Prostate gland (tissue), 2 donors: ENCODE measurements around the gene ACVR1C. TPM values are rescaled to one million over a fixed set of nuclear protein-coding genes. Genes with fewer than 3 reads are reported as not detected.

Experiments used
- DNase-seq: peaks from one replicate; pipeline ENCODE4 v3.0.0-alpha.2; 2019; ENCODE audit warnings: low spot score
- H3K27ac ChIP-seq, 2 donors: fragments of 200-600 bp; sonication (generic); 2 replicates each; pipeline ENCODE4 v1.5.1; 2017 to 2019
- H3K27me3 ChIP-seq: fragments of 200-600 bp; sonication (generic); replicated peaks from 2 replicates; pipeline ENCODE4 v1.5.1; 2019; ENCODE audit not compliant: insufficient read depth
- H3K36me3 ChIP-seq, 2 donors: fragments of 200-600 bp; sonication (generic); 1 replicate in 1 of 2; 2 replicates in 1 of 2; pipeline versions ENCODE4 v1.5.1 to v1.8.1; 2017 to 2019
- H3K4me1 ChIP-seq: fragments of 200-600 bp; sonication (generic); replicated peaks from 2 replicates; pipeline ENCODE4 v1.5.1; 2019
- H3K4me3 ChIP-seq, 2 donors: fragments of 200-600 bp; sonication (generic); 2 replicates each; pipeline ENCODE4 v1.5.1; 2017 to 2019
- H3K9me3 ChIP-seq: fragments of 200-600 bp; sonication (generic); 2 replicates; pipeline ENCODE4 v1.5.1; 2017
- CTCF ChIP-seq, 4 experiments: fragments of 200-600 bp in 2 of 4; fragments of 450-650 bp in 2 of 4; sonication (generic) in 2 of 4; IDR thresholded peaks; 1 replicate in 3 of 4; 2 replicates in 1 of 4; pipeline ENCODE4 v1.5.1; 2016 to 2019; ENCODE audit warnings: antibody characterized with exemption in 4 of 4, mild to moderate bottlenecking in 2 of 4, moderate library complexity in 2 of 4
- POLR2A ChIP-seq: fragments of 450-650 bp; IDR thresholded peaks from one replicate; pipeline ENCODE4 v1.6.1; 2016; ENCODE audit warnings: antibody characterized with exemption, mild to moderate bottlenecking
- POLR2AphosphoS5 ChIP-seq: sonication (generic); formaldehyde crosslinking; IDR thresholded peaks from one replicate; pipeline ENCODE4 v1.6.1; 2017; ENCODE audit warnings: antibody characterized with exemption
- intact Hi-C: fragments of 100-400 bp; cut with DNase I; formaldehyde crosslinking; loops from one replicate; pipeline ENCODE4 v1.14.2; 2022
- total RNA-seq, 2 donors: library from RNA; depleted of rRNA; stranded (reverse); fragments of >200 nt; gene quantifications; one replicate each; pipeline ENCODE4 v1.1.0, GENCODE V29; 2016

The ACVR1C gene
- total RNA-seq, 2 donors from 2014 or later = 0.09 to 2.0 TPM

- Histone ChIP-seq H3K4me1 (no peaks in the 10 kb centered on the region), H3K27me3 (no peaks in the 10 kb centered on the region), H3K36me3 (no peaks in the 10 kb centered on the region), H3K27ac (no peak overlapping the region), H3K4me3 (no peak overlapping the region), H3K9me3 (no peaks in the 10 kb centered on the region)
- intact Hi-C loops = no loop called here
- TF ChIP-seq CTCF (IDR thresholded peaks at IDR 0.05) = no peak
- no peak for TF ChIP-seq POLR2A
- no peak for TF ChIP-seq POLR2AphosphoS5
- no peak for DNase-seq
Observed at GRCh38 chr2:157476953-157477709, 151.5 kb downstream of the ACVR1C start.

Other genes starting within 250 kb of the ACVR1C start
- gene CYTIP, start 184.8 kb downstream of the ACVR1C start, total RNA-seq = 1 to 10 TPM; 3.3 to 7.4 TPM
- gene ACVR1, start 247.5 kb upstream of the ACVR1C start, total RNA-seq = 10 to 100 TPM; 16.0 to 21.5 TPM